ENCODE data around the gene TMEM178B. TPM values are rescaled to one million over a fixed set of nuclear protein-coding genes. Genes with fewer than 3 reads are reported as not detected.

Gene TMEM178B
- total and polyA plus RNA-seq, 2 of the 4 experiments (the other 2 are of a cell fraction) = under 0.01 to 0.05 TPM

- dilution Hi-C loops (cut with HindIII; ENCODE audit: low sequenced_read_pairs, unreplicated experiment) = no loop called here
- DNase-seq = no peak
- Histone ChIP-seq H2BK5ac (ENCODE audit: low read depth, low read length, poor library complexity, severe bottlenecking) (no peak overlapping the region), H3K23ac (ENCODE audit: low read depth, low read length) (no peak overlapping the region), H3K4me2 (ENCODE audit: low read depth, low read length) (no peak overlapping the region), H3K18ac (ENCODE audit: low read depth, low read length) (no peak overlapping the region), H4K5ac (ENCODE audit: low read depth, low read length) (no peak overlapping the region; the same call in 1 of the 2 replicates), H3K79me1 (ENCODE audit: low read depth in 1 of 2, low read length in 2 of 2) (no peaks in the 10 kb centered on the region), H3K4ac (ENCODE audit: low read depth, low read length) (no peak overlapping the region), H3K9me1 (ENCODE audit: insufficient read depth, low read length) (no peaks in the 10 kb centered on the region), H3K9me3 (ENCODE audit: control insufficient read depth, insufficient read depth, low read length) (no peaks in the 10 kb centered on the region), H4K91ac (ENCODE audit: insufficient read depth, low read depth, low read length) (no peak overlapping the region), H3K36me3 (ENCODE audit: control insufficient read depth, insufficient read depth, low read length) (no peaks in the 10 kb centered on the region), H3K4me1 (ENCODE audit: control insufficient read depth, insufficient read depth, low read length) (no peaks in the 10 kb centered on the region), H2BK20ac (ENCODE audit: low read depth, low read length) (no peak overlapping the region), H2AK5ac (ENCODE audit: low read depth, low read length) (no peak overlapping the region), H2AFZ (replicated peaks; ENCODE audit: low read length, poor library complexity) (no peak overlapping the region), H4K20me1 (ENCODE audit: insufficient read depth, low read length) (no peaks in the 10 kb centered on the region), H3K56ac (ENCODE audit: extremely low read depth, insufficient read depth, low read length) (no peak overlapping the region), H2BK15ac (ENCODE audit: low read depth, low read length) (no peak overlapping the region), H3K27me3 (ENCODE audit: control insufficient read depth, insufficient read depth, low read length) (peaks cover 1% of the 10 kb centered on the region; the same call in 1 of the 2 replicates), H4K8ac (ENCODE audit: low read depth in 2 of 2, low read length in 2 of 2) (no peak overlapping the region), H2BK120ac (ENCODE audit: low read depth, low read length) (no peak overlapping the region), H3K14ac (replicated peaks; ENCODE audit: low read depth, low read length) (no peak overlapping the region), H3K27ac (ENCODE audit: insufficient read depth, low read length) (no peak overlapping the region), H3K4me3 (ENCODE audit: insufficient read depth, low read depth, low read length) (no peak overlapping the region), H2AK9ac (replicated peaks; ENCODE audit: low read depth, low read length, poor library complexity) (no peak overlapping the region), H3K9ac (ENCODE audit: low read depth, low read length) (no peak overlapping the region)
- intact Hi-C loops (cut with micrococcal nuclease) = no loop called here
- ChIA-PET POLR2A (ENCODE audit: unreplicated experiment) (no interaction called here), CTCF (no interaction called here)
- TF ChIP-seq CTCF (conservative IDR thresholded peaks at IDR 0.05; ENCODE audit: low read depth, low read length) (no peak), MAFK (IDR thresholded peaks at IDR 0.05; ENCODE audit: low read depth, low read length) (no peak), BHLHE40 (IDR thresholded peaks at IDR 0.05; ENCODE audit: low read depth, low read length) (no peak), RFX5 (IDR thresholded peaks at IDR 0.05; ENCODE audit: low read depth, low read length) (no peak)
- in situ Hi-C loops (cut with MboI; ENCODE audit: low sequenced_read_pairs) = no loop called here
- BruUV-seq (replicated peaks) = no TSS peak
- no peak for ATAC-seq (ENCODE audit: low read depth)
- WGBS, 2 experiments (ENCODE audit: extremely low coverage in 2 of 2, insufficient read length in 1 of 2) = 64% methylated on average over 6 of the region's 9 CpGs; no CpG with 5 or more reads in 1 of the 2 experiments
These were observed 20.2 kb upstream of the TMEM178B start for GRCh38 chr7:141053626-141054025.

Data from IMR-90 (cell line).